Sigmoid colon (tissue), 7 donors: ENCODE measurements around the gene PIK3CD. TPM values are rescaled to one million over a fixed set of nuclear protein-coding genes. Genes with fewer than 3 reads are reported as not detected.
"Not testable (repeated sequence)": the region's sequence is repeated elsewhere in the genome, so short reads cannot be mapped to it uniquely, and the experiment has no call there.

ENCODE experiments used
- DNase-seq: peaks from one replicate; pipeline ENCODE4 v3.0.0-alpha.2; 2019
- H3K27ac ChIP-seq, 4 donors: fragments of 200-600 bp; sonication (generic); one replicate each; pipeline ENCODE4 v1.5.1; 2016 to 2019; ENCODE audit warnings: mild to moderate bottlenecking in 1 of 4
- H3K27me3 ChIP-seq, 3 donors: fragments of 200-600 bp; sonication (generic); one replicate each; pipeline ENCODE4 v1.5.1; 2019; ENCODE audit warnings: mild to moderate bottlenecking in 1 of 3
- H3K36me3 ChIP-seq, 4 donors: fragments of 200-600 bp; sonication (generic); one replicate each; pipeline ENCODE4 v1.5.1; 2016 to 2019
- H3K4me1 ChIP-seq, 4 donors: fragments of 200-600 bp; sonication (generic); one replicate each; pipeline ENCODE4 v1.5.1; 2017 to 2019
- H3K4me3 ChIP-seq, 4 donors: fragments of 200-600 bp; sonication (generic); one replicate each; pipeline ENCODE4 v1.5.1; 2017 to 2019; ENCODE audit warnings: mild to moderate bottlenecking in 2 of 4, moderate library complexity in 1 of 4
- H3K9me3 ChIP-seq, 4 donors: fragments of 200-600 bp in 3 of 4; sonication (generic) in 3 of 4; one replicate each; pipeline versions ENCODE4 v1.5.1 to v1.6.1; 2013 to 2019
- CTCF ChIP-seq, 4 experiments: fragments of 450-650 bp in 3 of 4; fragments of 200-600 bp in 1 of 4; IDR thresholded peaks; one replicate each; pipeline ENCODE4 v1.5.1; 2016 to 2019; ENCODE audit warnings: antibody characterized with exemption in 4 of 4, mild to moderate bottlenecking in 3 of 4, moderate library complexity in 2 of 4
- EP300 ChIP-seq, 4 donors: sonication (generic); formaldehyde crosslinking; IDR thresholded peaks; one replicate each; pipeline ENCODE4 v1.6.1; 2017; ENCODE audit warnings: antibody characterized with exemption in 4 of 4
- POLR2A ChIP-seq, 2 donors: fragments of 450-650 bp; IDR thresholded peaks; one replicate each; pipeline ENCODE4 v1.6.1; 2016; ENCODE audit warnings: antibody characterized with exemption in 2 of 2, mild to moderate bottlenecking in 2 of 2, moderate library complexity in 2 of 2
- POLR2AphosphoS5 ChIP-seq, 4 donors: sonication (generic); formaldehyde crosslinking; IDR thresholded peaks; one replicate each; pipeline ENCODE4 v1.6.1; 2017; ENCODE audit warnings: antibody characterized with exemption in 4 of 4
- WGBS, 2 donors: extraction: QIAGEN DNeasy Blood & Tissue Kit; methylation state at CpG; one replicate each; pipeline ENCODE4 v1.1.7; 2013; 5-methylcytosine and 5-hydroxymethylcytosine counted together
- intact Hi-C: fragments of 100-400 bp; cut with DNase I; formaldehyde crosslinking; loops from one replicate; pipeline ENCODE4 v1.15.1; 2023
- polyA plus RNA-seq, 3 donors: library from polyadenylated mRNA; stranded (reverse); fragments of 200-250 nt; gene quantifications; one replicate each; pipeline ENCODE4 v1.2.3, GENCODE V29; 2013
- total RNA-seq, 4 donors: library from RNA; depleted of rRNA; stranded (reverse); fragments of >200 nt; gene quantifications; one replicate each; pipeline ENCODE4 v1.1.0, GENCODE V29; 2016
- donor health status: healthy with polysubstance abuse.
- donor health status: Bipolar disorder and iron deficiency.
- donor health status: healthy.

Gene PIK3CD
- total and polyA plus RNA-seq, 7 donors, result 1.2 to 23.1 (median 8.7) TPM

GRCh38 chr1:9621032-9621431 is 30.5 kb upstream of the PIK3CD start:
- no peaks in the 10 kb centered on the region for H3K9me3 ChIP-seq
- TF ChIP-seq CTCF (IDR thresholded peaks at IDR 0.05) (no peak), POLR2A (IDR thresholded peaks at IDR 0.05) (no peak), POLR2AphosphoS5 (IDR thresholded peaks at IDR 0.05) (no peak), EP300 (IDR thresholded peaks at IDR 0.05) (no peak)
- intact Hi-C loops, result no loop called here
- H3K4me3 ChIP-seq, result no peak overlapping the region
- no peaks in the 10 kb centered on the region for H3K4me1 ChIP-seq
- no peak for DNase-seq
- peaks cover 0 to 51% (median 7%) of the 10 kb centered on the region in 3 donors for H3K27me3 ChIP-seq
- no peak overlapping the region for H3K27ac ChIP-seq
- H3K36me3 ChIP-seq, result no peaks in the 10 kb centered on the region

- no peak for DNase-seq
- TF ChIP-seq POLR2AphosphoS5 (IDR thresholded peaks at IDR 0.05), result no peak
- TF ChIP-seq EP300 (IDR thresholded peaks at IDR 0.05), result no peak
- TF ChIP-seq POLR2A (IDR thresholded peaks at IDR 0.05), result no peak
- TF ChIP-seq CTCF (IDR thresholded peaks at IDR 0.05), result no peak
- 96 to 98% methylated on average over 2 of the region's 2 CpGs for WGBS, 2 donors
- intact Hi-C loops, result no loop called here
- no peaks in the 10 kb centered on the region for H3K9me3 ChIP-seq
- no peak overlapping the region for H3K4me3 ChIP-seq
- H3K36me3 ChIP-seq, result no peaks in the 10 kb centered on the region
- peaks cover 0 to 37% (median 4%) of the 10 kb centered on the region in 3 donors for H3K27me3 ChIP-seq
- no peak overlapping the region for H3K27ac ChIP-seq
- H3K4me1 ChIP-seq, result peaks cover 0 to 11% (median 6%) of the 10 kb centered on the region in 4 donors
Measured at GRCh38 chr1:9624081-9624480, 27.4 kb upstream of the PIK3CD start.

GRCh38 chr1:9625030-9625429 is 26.5 kb upstream of the PIK3CD start:
- Histone ChIP-seq H3K4me1 (peaks cover 0 to 11% (median 6%) of the 10 kb centered on the region in 4 donors), H3K27me3 (peaks cover 0 to 32% (median 0%) of the 10 kb centered on the region in 3 donors)
- WGBS, 2 donors, result 96 to 98% methylated on average over 3 of the region's 3 CpGs
- intact Hi-C loops, result loop anchor here (5.0 kb wide), 1 partner anchor 97 kb away; no protein-coding TSS in a partner anchor
- H3K36me3 ChIP-seq, DNase-seq, H3K4me3 ChIP-seq, H3K27ac ChIP-seq, H3K9me3 ChIP-seq: not testable (repeated sequence)

GRCh38 chr1:9626201-9626608 is 25.3 kb upstream of the PIK3CD start:
- H3K4me1 ChIP-seq, result peaks cover 0 to 11% (median 6%) of the 10 kb centered on the region in 4 donors
- H3K4me3 ChIP-seq, result no peak overlapping the region
- intact Hi-C loops, result loop anchor here (5.0 kb wide), 1 partner anchor 96 kb away; no protein-coding TSS in a partner anchor
- no peak overlapping the region for H3K27ac ChIP-seq
- peaks cover 0 to 23% (median 0%) of the 10 kb centered on the region in 3 donors for H3K27me3 ChIP-seq
- no peak for DNase-seq
- no peaks in the 10 kb centered on the region for H3K36me3 ChIP-seq
- TF ChIP-seq POLR2A (IDR thresholded peaks at IDR 0.05), result no peak
- TF ChIP-seq CTCF (IDR thresholded peaks at IDR 0.05), result no peak
- no peak for TF ChIP-seq EP300 (IDR thresholded peaks at IDR 0.05)
- TF ChIP-seq POLR2AphosphoS5 (IDR thresholded peaks at IDR 0.05), result no peak
- 52 to 64% methylated on average over 9 of the region's 9 CpGs for WGBS, 2 donors
- no peaks in the 10 kb centered on the region for H3K9me3 ChIP-seq

- H3K9me3 ChIP-seq, result no peaks in the 10 kb centered on the region
- no peaks in the 10 kb centered on the region for H3K36me3 ChIP-seq
- DNase-seq, result no peak
- TF ChIP-seq POLR2A (IDR thresholded peaks at IDR 0.05), result no peak
- TF ChIP-seq EP300 (IDR thresholded peaks at IDR 0.05), result no peak
- no peak for TF ChIP-seq CTCF (IDR thresholded peaks at IDR 0.05)
- TF ChIP-seq POLR2AphosphoS5 (IDR thresholded peaks at IDR 0.05), result no peak
- intact Hi-C loops, result loop anchor here (5.0 kb wide), 1 partner anchor 94 kb away; no protein-coding TSS in a partner anchor
- peaks cover 0 to 11% (median 6%) of the 10 kb centered on the region in 4 donors for H3K4me1 ChIP-seq
- H3K4me3 ChIP-seq, result no peak overlapping the region
- peaks cover 0 to 14% (median 0%) of the 10 kb centered on the region in 3 donors for H3K27me3 ChIP-seq
- 45 to 57% methylated on average over 23 of the region's 23 CpGs for WGBS, 2 donors
- no peak overlapping the region for H3K27ac ChIP-seq
Measured at GRCh38 chr1:9628541-9629444, 22.7 kb upstream of the PIK3CD start.
